Cerebellar cortex (tissue), 1 donor: ENCODE measurements around the gene GNAT1.
"Not testable (repeated sequence)": the region's sequence is repeated elsewhere in the genome, so short reads cannot be mapped to it uniquely, and the experiment has no call there.

ENCODE experiments used
- DNase-seq: peaks from one replicate; pipeline ENCODE4 v3.0.0-alpha.2; 2015; ENCODE audit warnings: low spot score

GNAT1 gene

DNA sequence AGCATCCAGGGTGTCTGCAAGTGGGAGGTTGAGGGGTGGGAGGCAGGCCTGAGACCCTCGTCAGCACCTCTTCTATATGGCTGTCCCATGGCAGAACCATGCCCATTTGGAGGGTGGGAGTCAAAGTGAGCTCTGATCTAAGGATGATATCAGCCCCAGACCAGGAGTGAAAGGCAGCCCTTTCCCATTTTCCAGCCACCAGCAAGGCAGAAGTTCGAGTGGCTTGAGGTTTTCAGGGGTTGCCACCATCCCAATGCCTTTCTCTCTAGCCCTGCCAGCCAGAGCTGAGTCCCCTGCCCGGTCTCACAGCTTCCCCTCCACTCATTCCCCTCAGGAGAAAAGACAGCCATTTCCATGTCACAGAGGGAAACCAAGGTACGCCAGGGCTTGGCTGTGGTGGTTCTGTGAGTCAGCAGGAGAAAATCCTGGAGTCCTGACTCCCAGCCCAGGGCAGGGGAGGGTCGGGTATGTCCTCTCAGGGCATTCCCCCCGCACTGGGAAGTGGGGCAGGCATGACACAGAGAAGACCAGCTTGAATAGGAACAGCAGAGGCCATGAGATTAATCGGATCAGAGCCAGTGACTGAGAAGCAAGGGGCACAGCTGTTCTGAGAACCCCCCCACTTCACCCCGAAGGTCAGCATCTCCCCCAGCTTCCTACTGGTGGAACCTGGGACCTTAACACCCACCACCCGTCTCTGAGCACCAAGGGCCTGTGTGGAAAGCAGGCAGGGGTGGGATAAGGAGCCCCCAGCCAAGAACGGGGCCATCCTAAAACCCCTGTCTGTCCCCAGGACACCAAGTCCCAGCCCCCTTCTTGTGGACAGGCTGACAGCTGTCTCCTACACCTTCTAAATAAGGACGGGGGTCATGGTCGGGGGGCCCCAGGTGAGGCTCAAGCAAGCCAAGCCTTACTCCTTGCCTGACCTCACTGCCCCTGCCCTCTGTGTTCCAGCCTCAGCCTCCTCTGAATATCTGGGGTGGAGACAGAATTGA is 12.7 kb downstream of the GNAT1 start:
- no peak for DNase-seq

GRCh38 chr3:50204804-50205412 is 13.5 kb downstream of the GNAT1 start, which contains the start of gene SLC38A3:
Gene SLC38A3, plus strand, starts transcription at chr3:50205271. Its CDS starts 8,929 bp downstream, at chr3:50214200.
- no peak for DNase-seq

- no peak for DNase-seq
These were observed 14.2 kb downstream of the GNAT1 start for GRCh38 chr3:50205413-50206276.

- no peak for DNase-seq
These were observed 16.1 kb downstream of the GNAT1 start for GRCh38 chr3:50207359-50208042.

GRCh38 chr3:50208677-50209344 is 17.4 kb downstream of the GNAT1 start:
- DNase-seq = no peak

DNA sequence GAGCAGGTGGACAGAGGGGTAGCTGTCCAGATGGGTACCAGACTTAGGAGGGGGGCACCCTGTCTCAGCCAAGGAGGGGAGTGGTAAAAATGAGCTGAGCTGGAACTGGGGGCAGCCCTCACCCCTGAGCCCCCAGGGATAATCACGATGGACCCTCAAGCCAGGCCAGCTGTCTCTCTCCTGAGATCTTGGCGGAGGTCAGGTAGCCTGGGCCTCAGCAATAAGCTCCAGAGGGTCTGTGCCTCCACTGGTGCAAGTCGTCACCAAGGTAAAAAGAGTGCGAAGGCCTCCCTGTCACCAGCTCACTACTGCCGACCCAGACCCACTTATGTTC is 18.7 kb downstream of the GNAT1 start:
- DNase-seq = no peak

DNA sequence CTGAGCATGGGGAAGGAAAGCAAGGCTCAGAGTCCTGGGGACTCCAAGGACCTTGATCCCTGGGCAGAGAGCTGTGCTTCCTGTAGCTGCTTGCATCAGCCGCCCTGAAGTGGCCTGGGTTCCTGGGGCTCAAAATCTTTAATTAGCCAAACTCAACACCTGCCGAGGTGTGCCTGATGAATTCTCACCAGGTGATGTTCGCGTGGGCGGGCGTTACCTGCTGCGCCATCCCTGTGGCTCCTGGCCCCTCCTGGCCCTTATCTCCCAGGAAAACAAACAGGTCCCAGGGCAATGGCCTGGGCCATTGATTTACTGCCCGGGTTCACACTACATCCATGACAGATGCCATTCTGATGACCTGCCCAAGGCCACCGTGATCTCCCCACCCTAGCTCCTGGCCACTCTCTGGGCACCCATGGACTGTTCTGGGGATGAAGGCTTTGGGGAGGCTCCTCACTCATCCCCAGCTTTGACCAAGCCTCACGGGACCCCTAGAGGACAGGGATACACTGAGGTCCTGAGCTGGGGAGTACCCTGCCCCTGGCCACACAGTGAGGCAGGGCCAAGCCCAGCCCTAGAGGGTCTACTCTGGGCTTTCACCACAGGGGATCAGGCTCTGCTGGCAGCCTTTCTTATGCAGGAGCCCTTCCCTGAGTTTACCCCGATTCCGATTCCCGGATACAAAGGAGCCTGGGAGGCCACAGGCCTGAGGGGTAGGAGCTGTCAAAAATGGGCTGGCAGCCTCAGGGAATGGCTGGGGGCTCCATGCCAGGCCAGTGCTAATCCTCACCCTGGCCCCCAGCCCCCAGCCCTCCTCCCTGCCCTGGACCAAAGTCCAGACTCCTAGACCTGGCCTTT is 19.3 kb downstream of the GNAT1 start:
- DNase-seq = no peak

DNA sequence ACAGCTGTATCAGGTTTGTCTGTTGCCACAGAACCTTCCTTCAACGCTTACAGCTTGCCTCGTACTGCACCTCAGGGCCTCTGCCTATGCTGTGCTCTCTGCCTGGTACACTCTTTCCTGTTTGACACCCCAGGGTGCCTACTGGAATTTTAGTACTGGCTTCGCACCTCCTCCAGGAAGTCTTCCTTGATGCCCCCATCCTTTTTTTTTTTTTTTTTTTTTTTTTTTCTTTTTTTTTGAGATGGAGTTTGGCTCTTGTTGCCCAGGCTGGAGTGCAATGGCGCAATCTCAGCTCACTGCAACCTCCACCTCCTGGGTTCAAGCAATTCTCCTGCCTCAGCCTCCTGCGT is 19.9 kb downstream of the GNAT1 start:
- DNase-seq = not testable (repeated sequence)

DNA sequence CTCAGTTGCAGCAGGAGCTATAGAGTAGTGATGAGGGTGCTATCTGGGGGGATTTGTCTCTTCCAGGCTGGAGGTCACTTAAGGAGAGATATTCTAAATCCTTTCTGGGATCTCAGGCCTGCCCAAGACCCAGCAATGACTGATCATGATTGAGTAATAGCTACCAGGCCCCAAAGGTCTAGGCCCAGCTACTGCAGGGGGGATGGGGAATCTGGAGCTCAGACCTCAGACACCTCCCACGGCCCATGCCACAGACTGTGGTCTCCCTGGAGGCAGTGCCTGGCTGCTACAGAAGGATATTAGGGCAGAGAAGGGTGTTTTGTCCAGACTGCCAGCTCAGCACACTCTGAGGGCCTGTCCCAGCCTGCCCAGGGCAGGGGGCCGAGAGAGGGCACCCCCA is 20.5 kb downstream of the GNAT1 start:
- no peak for DNase-seq

GRCh38 chr3:50212502-50212901 is 21.1 kb downstream of the GNAT1 start:
- no peak for DNase-seq

GRCh38 chr3:50212971-50213370 is 21.6 kb downstream of the GNAT1 start:
- DNase-seq = no peak

DNA sequence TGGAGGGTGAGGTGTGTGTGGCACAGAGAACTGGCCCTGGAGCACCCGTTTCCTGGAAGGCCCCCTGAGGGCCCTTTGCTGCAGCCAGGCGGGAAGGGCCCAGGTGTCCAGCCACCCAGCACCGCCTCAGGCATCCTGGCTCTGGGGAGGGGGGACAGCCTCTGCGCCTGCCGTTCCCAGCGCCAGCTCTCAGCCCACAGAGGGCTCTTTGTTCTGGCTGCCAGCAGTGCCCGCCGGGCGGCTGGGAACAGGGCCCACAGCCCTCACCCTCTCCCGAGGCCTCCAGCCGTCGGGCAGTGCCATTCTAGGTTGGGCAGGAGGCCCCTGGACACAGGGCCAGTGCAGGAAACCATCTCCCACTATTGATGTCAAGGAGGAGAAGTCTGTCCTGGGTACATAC is 22.0 kb downstream of the GNAT1 start:
- DNase-seq = no peak

DNA sequence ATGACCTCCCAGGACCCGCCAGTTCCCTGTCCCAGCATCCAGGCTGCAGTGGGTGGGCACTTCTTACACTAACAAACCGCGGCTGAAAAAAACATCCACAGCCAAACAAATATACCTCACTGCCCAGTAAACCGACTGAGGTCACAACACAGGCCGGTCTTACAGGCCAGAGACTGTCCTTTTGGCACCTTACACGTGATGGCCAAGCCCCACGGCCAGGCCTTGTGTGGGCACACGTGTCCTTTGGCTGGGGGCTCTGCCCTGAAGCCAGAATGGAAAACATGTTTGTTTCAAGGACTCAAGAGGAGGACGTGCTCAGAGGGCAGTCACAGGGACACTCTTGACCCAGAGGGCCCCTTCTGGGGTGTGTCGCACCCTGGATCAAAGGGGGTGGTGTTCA is 23.4 kb downstream of the GNAT1 start:
- no peak for DNase-seq

GRCh38 chr3:50215529-50215928 is 24.1 kb downstream of the GNAT1 start:
- DNase-seq = no peak

DNA sequence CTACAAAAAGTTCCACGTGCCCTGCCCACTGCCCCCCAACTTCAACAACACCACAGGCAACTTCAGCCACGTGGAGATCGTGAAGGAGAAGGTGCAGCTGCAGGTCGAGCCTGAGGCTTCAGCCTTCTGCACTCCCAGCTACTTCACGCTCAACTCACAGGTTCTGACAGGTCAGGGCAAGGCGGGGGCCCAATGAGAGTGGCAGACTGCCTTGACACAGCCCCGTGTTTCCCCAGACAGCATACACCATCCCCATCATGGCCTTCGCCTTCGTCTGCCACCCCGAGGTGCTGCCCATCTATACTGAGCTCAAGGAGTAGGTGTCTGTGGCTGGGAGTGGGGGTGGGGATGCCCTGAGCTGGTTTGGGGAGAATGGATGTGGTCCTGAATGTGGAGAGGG is 26.3 kb downstream of the GNAT1 start:
- no peak for DNase-seq

- DNase-seq = no peak
These were observed 27.0 kb downstream of the GNAT1 start for GRCh38 chr3:50218448-50218847.

GRCh38 chr3:50219285-50219684 is 27.9 kb downstream of the GNAT1 start:
- no peak for DNase-seq

DNA sequence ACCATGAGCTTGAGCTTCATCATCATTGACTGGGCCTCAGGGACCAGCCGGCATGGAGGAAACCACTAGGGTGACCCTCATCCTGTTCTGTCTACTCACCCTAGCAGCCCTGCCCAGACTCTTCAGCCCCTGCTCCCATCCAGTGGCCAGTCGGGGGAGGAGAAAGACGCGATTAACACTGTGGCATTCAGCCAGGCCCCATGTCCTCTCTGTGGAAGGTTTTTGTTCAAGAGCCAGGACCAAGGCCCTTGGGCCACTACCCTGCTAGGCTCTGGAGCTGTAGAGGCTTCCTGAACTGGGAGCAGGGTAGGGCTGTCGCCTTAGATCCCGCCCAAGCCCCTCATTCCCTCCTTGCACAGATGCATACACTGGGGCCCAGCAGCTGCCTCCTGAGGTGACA is 28.7 kb downstream of the GNAT1 start:
- no peak for DNase-seq

GRCh38 chr3:50221051-50221410 is 29.6 kb downstream of the GNAT1 start:
- DNase-seq = no peak

GRCh38 chr3:50221411-50222168 is 30.2 kb downstream of the GNAT1 start:
- DNase-seq = no peak
